ENCODE data around the gene FBXO42. TPM values are rescaled to one million over a fixed set of nuclear protein-coding genes. Genes with fewer than 3 reads are reported as not detected.
A peak's percentile ranks its signal among the peaks of the same experiment; 100 is the strongest.

Gene FBXO42
- total and polyA plus RNA-seq, 2 of the 4 experiments (the other 2 are of a cell fraction), result 12.0 to 18.8 TPM

GRCh38 chr1:16248603-16249516, 103.4 kb downstream of the FBXO42 start:
- CTCF ChIA-PET, result interaction anchor here (0.6 to 1.2 kb wide), 3 partner anchors 13 to 169 kb away, joined by 3 read pairs; partner anchors contain the start of gene CPLANE2
- Histone ChIP-seq H2BK20ac (ENCODE audit: low read depth, low read length) (peak overlapping the region; percentile 45), H3K27me3 (ENCODE audit: control insufficient read depth, insufficient read depth, low read length) (no peaks in the 10 kb centered on the region), H3K23ac (ENCODE audit: low read depth, low read length) (peak overlapping the region; percentile 91), H3K4ac (ENCODE audit: low read depth, low read length) (peak overlapping the region; percentile 90), H3K79me1 (ENCODE audit: low read depth in 1 of 2, low read length in 2 of 2) (peaks cover 16 to 28% of the 10 kb centered on the region in 2 experiments), H2BK15ac (ENCODE audit: low read depth, low read length) (peak overlapping the region; percentile 58; the same call in 1 of the 3 replicates), H4K91ac (ENCODE audit: insufficient read depth, low read depth, low read length) (peak overlapping the region; percentile 88), H2AFZ (replicated peaks; ENCODE audit: low read length, poor library complexity) (no peak overlapping the region), H2AK5ac (ENCODE audit: low read depth, low read length) (peak overlapping the region; percentile 91), H3K56ac (ENCODE audit: extremely low read depth, insufficient read depth, low read length) (no peak overlapping the region), H3K36me3 (ENCODE audit: control insufficient read depth, insufficient read depth, low read length) (peaks cover 24% of the 10 kb centered on the region), H3K9me3 (ENCODE audit: control insufficient read depth, insufficient read depth, low read length) (no peaks in the 10 kb centered on the region), H3K4me2 (ENCODE audit: low read depth, low read length) (peak overlapping the region; percentile 24; the same call in 1 of the 2 replicates), H4K5ac (ENCODE audit: low read depth, low read length) (peak overlapping the region; percentile 17; the same call in 1 of the 2 replicates), H4K20me1 (ENCODE audit: insufficient read depth, low read length) (peaks cover 8% of the 10 kb centered on the region; the same call in 1 of the 2 replicates), H2BK120ac (ENCODE audit: low read depth, low read length) (peak overlapping the region; percentile 82), H3K18ac (ENCODE audit: low read depth, low read length) (peak overlapping the region; percentile 72), H3K9ac (ENCODE audit: low read depth, low read length) (peak overlapping the region; percentile 27; the same call in 1 of the 2 replicates), H3K9me1 (ENCODE audit: insufficient read depth, low read length) (peaks cover 20% of the 10 kb centered on the region), H3K4me1 (ENCODE audit: control insufficient read depth, insufficient read depth, low read length) (peaks cover 17% of the 10 kb centered on the region), H4K8ac (ENCODE audit: low read depth in 2 of 2, low read length in 2 of 2) (peak overlapping the region; percentile 26 to 84; a peak in 3 of 4 replicates), H2BK5ac (ENCODE audit: low read depth, low read length, poor library complexity, severe bottlenecking) (peak overlapping the region; percentile 4), H2AK9ac (replicated peaks; ENCODE audit: low read depth, low read length, poor library complexity) (peak overlapping the region; percentile 2), H3K27ac (ENCODE audit: insufficient read depth, low read length) (peak overlapping the region; percentile 7; the same call in 1 of the 2 replicates), H3K14ac (replicated peaks; ENCODE audit: low read depth, low read length) (peak overlapping the region; percentile 68), H3K4me3 (ENCODE audit: insufficient read depth, low read depth, low read length) (no peak overlapping the region)
- dilution Hi-C loops (cut with HindIII; ENCODE audit: low sequenced_read_pairs, unreplicated experiment), result no loop called here
- no CpG with 5 or more reads among the region's 7 CpGs for WGBS, 2 experiments (ENCODE audit: extremely low coverage in 2 of 2, insufficient read length in 1 of 2)
- DNase-seq, result peak; percentile 87
- in situ Hi-C loops (cut with MboI; ENCODE audit: low sequenced_read_pairs), result no loop called here
- POLR2A ChIA-PET (ENCODE audit: unreplicated experiment), result no interaction called here
- intact Hi-C loops (cut with micrococcal nuclease), result no loop called here
- no TSS peak for BruUV-seq (replicated peaks)
- ATAC-seq (ENCODE audit: low read depth), result peak; percentile 28
- TF ChIP-seq ELK1 (IDR thresholded peaks at IDR 0.05; ENCODE audit: borderline replicate concordance, low read depth, low read length), result no peak
- no peak for TF ChIP-seq CHD1 (IDR thresholded peaks at IDR 0.05; ENCODE audit: low read depth, low read length)
- TF ChIP-seq USF2 (IDR thresholded peaks at IDR 0.05; ENCODE audit: low read depth, low read length), result no peak
- no peak for TF ChIP-seq CEBPB (IDR thresholded peaks at IDR 0.05; ENCODE audit: low read depth, low read length)
- no peak for TF ChIP-seq BHLHE40 (IDR thresholded peaks at IDR 0.05; ENCODE audit: low read depth, low read length)
- TF ChIP-seq FOS (IDR thresholded peaks at IDR 0.05; ENCODE audit: low read depth, low read length), result no peak
- no peak for TF ChIP-seq RAD21 (IDR thresholded peaks at IDR 0.05; ENCODE audit: low read length)
- no peak for TF ChIP-seq MAFK (IDR thresholded peaks at IDR 0.05; ENCODE audit: low read depth, low read length)
- no peak for TF ChIP-seq RCOR1 (IDR thresholded peaks at IDR 0.05; ENCODE audit: insufficient replicate concordance, low read length)
- TF ChIP-seq, protein P1, sequence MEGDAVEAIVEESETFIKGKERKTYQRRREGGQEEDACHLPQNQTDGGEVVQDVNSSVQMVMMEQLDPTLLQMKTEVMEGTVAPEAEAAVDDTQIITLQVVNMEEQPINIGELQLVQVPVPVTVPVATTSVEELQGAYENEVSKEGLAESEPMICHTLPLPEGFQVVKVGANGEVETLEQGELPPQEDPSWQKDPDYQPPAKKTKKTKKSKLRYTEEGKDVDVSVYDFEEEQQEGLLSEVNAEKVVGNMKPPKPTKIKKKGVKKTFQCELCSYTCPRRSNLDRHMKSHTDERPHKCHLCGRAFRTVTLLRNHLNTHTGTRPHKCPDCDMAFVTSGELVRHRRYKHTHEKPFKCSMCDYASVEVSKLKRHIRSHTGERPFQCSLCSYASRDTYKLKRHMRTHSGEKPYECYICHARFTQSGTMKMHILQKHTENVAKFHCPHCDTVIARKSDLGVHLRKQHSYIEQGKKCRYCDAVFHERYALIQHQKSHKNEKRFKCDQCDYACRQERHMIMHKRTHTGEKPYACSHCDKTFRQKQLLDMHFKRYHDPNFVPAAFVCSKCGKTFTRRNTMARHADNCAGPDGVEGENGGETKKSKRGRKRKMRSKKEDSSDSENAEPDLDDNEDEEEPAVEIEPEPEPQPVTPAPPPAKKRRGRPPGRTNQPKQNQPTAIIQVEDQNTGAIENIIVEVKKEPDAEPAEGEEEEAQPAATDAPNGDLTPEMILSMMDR (conservative IDR thresholded peaks at IDR 0.05; ENCODE audit: low read depth, low read length), result no peak
- TF ChIP-seq MXI1 (IDR thresholded peaks at IDR 0.05; ENCODE audit: borderline replicate concordance, low read depth, low read length), result no peak
- TF ChIP-seq RFX5 (IDR thresholded peaks at IDR 0.05; ENCODE audit: low read depth, low read length), result no peak
- no peak for TF ChIP-seq NFE2L2 (IDR thresholded peaks at IDR 0.05; ENCODE audit: low read depth, low read length)
- TF ChIP-seq POLR2A (IDR thresholded peaks at IDR 0.05; ENCODE audit: low read depth, low read length), result no peak

Measured in IMR-90 (cell line).